Lower lobe of right lung (tissue), 2 donors: ENCODE results near the gene TNRC6B. TPM values are rescaled to one million over a fixed set of nuclear protein-coding genes. Genes with fewer than 3 reads are reported as not detected.

ENCODE experiments used
- ATAC-seq, 2 donors: fragments of 200-7000 bp; cut with Tn5 transposase; one replicate each; pipeline ENCODE4 v1.9.1; 2020 to 2022; ENCODE audit warnings: mild to moderate bottlenecking in 2 of 2, moderate library complexity in 2 of 2
- DNase-seq: peaks from one replicate; pipeline ENCODE4 v3.0.0-alpha.2; 2020
- H3K27ac ChIP-seq: fragments of 200-600 bp; one replicate; pipeline ENCODE4 v1.8.0; 2022
- H3K27me3 ChIP-seq: fragments of 200-600 bp; one replicate; pipeline ENCODE4 v1.8.0; 2022; ENCODE audit warnings: low read depth
- H3K36me3 ChIP-seq: fragments of 200-600 bp; one replicate; pipeline ENCODE4 v1.8.0; 2022; ENCODE audit warnings: mild to moderate bottlenecking
- H3K4me1 ChIP-seq: fragments of 200-600 bp; one replicate; pipeline ENCODE4 v1.8.0; 2022
- H3K4me3 ChIP-seq: fragments of 200-600 bp; one replicate; pipeline ENCODE4 v1.8.0; 2022; ENCODE audit warnings: mild to moderate bottlenecking
- H3K9me3 ChIP-seq: fragments of 200-600 bp; one replicate; pipeline ENCODE4 v1.8.0; 2022
- CTCF ChIP-seq: fragments of 200-600 bp; IDR thresholded peaks from one replicate; pipeline ENCODE4 v1.8.0; 2022; ENCODE audit warnings: antibody characterized with exemption, mild to moderate bottlenecking
- intact Hi-C: fragments of 100-400 bp; cut with DNase I; formaldehyde crosslinking; loops from one replicate; pipeline ENCODE4 v1.11.0; 2022
- total RNA-seq: library from RNA; stranded (reverse); fragmentation: NEBNext Ultra II Directional; extraction: Animal tissue kit (Norgen Biotek cat#: 25700); gene quantifications from one replicate; pipeline ENCODE4 v1.2.1, GENCODE V29; 2021
- donor health status: DM: no; HTN: yes; CAD: no; lungs with severe emphysema.

Gene TNRC6B
- total RNA-seq, 1 donor from 2014 or later = 54.6 TPM

DNA sequence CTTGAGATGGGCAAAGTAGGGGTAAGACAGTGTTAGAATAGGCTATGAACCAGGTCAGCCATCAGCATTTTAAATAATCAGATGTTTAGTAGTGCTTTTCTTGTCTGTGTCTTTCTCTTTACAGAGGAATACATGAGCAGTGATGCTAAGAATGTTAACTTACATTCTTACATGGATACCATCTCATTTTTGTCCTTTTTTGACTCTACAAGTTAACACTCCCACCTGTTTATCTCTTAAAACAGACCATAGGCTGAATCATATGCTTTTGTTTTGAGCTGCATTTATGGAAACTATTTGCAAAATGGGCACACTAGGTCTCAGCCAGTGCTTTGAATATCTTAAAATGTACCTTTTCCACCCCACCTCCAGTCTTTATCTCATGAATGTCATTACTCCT lies 143.0 kb downstream of the TNRC6B start:
- intact Hi-C loops = no loop called here

DNA sequence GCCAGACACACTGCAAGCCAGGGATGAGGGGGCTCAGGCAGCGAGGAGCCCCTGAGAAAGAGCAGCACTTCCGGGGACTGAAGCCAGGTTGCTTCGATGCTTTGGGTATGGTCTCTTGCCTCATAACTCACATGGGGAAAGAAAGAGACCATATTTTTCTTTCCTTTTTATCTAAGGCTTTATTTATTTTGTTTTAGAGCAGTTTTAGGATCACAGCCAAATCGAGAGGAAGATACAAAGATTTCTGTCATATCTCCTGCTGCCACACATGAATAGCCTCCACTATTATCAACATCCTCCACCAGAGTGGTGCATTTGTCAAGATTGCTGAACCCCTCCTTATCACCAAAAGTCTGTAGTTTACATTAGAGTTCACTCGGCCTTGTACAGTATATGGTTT lies 144.3 kb downstream of the TNRC6B start:
- intact Hi-C loops = no loop called here
- Histone ChIP-seq H3K4me3 (no peak overlapping the region), H3K9me3 (no peaks in the 10 kb centered on the region), H3K27me3 (no peaks in the 10 kb centered on the region), H3K4me1 (peaks cover 12% of the 10 kb centered on the region), H3K36me3 (peaks cover 86% of the 10 kb centered on the region), H3K27ac (no peak overlapping the region)
- no peak for DNase-seq
- no peak for TF ChIP-seq CTCF
- no peak for ATAC-seq

More for the DNA sequence above, 143.0 kb downstream of the TNRC6B start:
- Histone ChIP-seq H3K36me3 (peaks cover 99% of the 10 kb centered on the region), H3K9me3 (no peaks in the 10 kb centered on the region), H3K27me3 (no peaks in the 10 kb centered on the region), H3K4me1 (no peaks in the 10 kb centered on the region), H3K27ac (no peak overlapping the region), H3K4me3 (no peak overlapping the region)
- DNase-seq = no peak
- no peak for ATAC-seq
- TF ChIP-seq CTCF = no peak

DNA sequence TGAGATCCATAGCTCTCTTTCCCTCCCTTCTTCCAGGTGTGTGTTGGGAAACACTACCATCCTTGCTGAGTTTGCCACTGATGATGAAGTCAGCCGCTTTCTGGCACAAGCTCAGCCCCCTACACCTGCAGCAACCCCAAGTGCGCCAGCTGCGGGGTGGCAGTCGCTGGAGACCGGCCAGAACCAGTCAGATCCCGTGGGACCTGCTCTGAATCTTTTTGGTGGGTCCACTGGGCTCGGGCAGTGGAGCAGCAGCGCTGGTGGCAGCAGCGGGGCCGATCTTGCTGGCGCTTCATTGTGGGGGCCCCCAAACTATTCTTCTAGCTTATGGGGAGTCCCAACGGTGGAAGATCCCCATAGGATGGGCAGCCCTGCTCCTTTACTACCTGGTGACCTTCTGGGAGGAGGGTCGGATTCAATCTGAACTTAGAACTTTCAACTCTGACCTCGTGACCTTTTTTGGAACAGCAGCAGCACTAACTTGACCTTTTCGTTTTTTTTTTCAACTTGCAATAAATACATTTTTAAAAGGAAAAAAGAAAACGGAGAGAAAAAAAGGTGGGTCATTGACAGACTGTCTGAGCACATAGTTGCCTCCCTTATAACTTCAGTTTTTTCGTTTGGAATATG lies 145.2 kb downstream of the TNRC6B start:
- Histone ChIP-seq H3K4me3 (no peak overlapping the region), H3K27me3 (no peaks in the 10 kb centered on the region), H3K9me3 (no peaks in the 10 kb centered on the region), H3K27ac (no peak overlapping the region), H3K36me3 (peaks cover 77% of the 10 kb centered on the region), H3K4me1 (peaks cover 18% of the 10 kb centered on the region)
- ATAC-seq (no peak), DNase-seq (no peak)
- intact Hi-C loops = no loop called here
- no peak for TF ChIP-seq CTCF

DNA sequence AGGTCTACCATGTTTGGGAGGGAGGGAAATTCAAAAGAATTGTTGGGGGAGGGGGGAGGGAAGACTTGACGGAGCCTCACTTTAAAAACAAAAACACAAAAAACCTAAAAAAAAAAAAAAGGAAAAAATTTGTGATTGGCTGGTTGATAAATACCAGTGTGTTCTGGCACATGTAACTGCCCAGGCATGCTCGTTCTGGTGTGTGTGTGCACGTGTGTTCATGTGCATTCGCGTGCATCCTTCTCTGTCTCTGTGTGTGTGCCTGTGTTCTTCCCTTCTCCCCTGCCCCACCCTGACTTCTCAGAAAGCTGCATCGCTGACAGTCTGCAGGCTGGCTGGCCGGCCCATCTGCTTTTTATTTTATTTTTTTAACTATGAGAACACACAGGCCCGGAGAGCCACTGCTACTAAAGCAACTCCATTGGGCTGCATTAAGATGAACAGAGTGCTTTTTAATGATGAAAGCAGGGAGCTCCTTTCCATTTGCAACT lies 146.0 kb downstream of the TNRC6B start:
- Histone ChIP-seq H3K27ac (peak overlapping the region; percentile 53), H3K27me3 (no peaks in the 10 kb centered on the region), H3K36me3 (peaks cover 70% of the 10 kb centered on the region), H3K4me3 (no peak overlapping the region), H3K9me3 (no peaks in the 10 kb centered on the region), H3K4me1 (peaks cover 18% of the 10 kb centered on the region)
- intact Hi-C loops = no loop called here
- no peak for DNase-seq
- no peak for ATAC-seq
- no peak for TF ChIP-seq CTCF

- peak; percentile 32 to 50 for ATAC-seq
- H3K27ac ChIP-seq = peak overlapping the region; percentile 53
- H3K36me3 ChIP-seq = peaks cover 60% of the 10 kb centered on the region
- H3K9me3 ChIP-seq = no peaks in the 10 kb centered on the region
- no peak for DNase-seq
- H3K27me3 ChIP-seq = no peaks in the 10 kb centered on the region
- H3K4me1 ChIP-seq = peaks cover 18% of the 10 kb centered on the region
- H3K4me3 ChIP-seq = no peak overlapping the region
- intact Hi-C loops = no loop called here
- no peak for TF ChIP-seq CTCF
Observed at GRCh38 chr22:40324468-40325305, 147.0 kb downstream of the TNRC6B start.
